HG03108 (cell line): Measurements from ENCODE around the gene FRMD3.

ENCODE experiments used
- ATAC-seq: cut with Tn5 transposase; IDR thresholded peaks from one replicate; pipeline ENCODE4 v1.9.1; 2021; ENCODE audit warnings: moderate library complexity; ENCODE audit not compliant: unreplicated experiment

Gene FRMD3

DNA sequence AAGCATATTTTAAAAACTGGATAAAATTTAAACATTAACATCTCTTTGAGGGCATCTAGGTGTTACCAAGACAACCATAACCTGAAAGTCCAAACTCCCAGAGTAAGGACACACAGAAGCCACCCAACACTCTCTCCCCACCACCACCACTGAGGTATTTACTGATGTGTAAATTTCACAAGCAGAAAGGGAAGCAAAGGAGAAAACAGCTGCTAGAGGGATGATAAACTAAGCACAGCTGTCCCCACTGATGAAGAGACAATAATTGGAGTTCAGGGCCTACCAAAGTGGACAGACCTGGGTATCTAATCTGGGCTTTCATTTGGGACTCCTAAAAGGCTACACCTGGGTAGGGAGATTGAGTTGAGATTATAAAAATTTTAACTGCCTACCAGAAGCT, 63.6 kb downstream of the FRMD3 start:
- no peak for ATAC-seq

DNA sequence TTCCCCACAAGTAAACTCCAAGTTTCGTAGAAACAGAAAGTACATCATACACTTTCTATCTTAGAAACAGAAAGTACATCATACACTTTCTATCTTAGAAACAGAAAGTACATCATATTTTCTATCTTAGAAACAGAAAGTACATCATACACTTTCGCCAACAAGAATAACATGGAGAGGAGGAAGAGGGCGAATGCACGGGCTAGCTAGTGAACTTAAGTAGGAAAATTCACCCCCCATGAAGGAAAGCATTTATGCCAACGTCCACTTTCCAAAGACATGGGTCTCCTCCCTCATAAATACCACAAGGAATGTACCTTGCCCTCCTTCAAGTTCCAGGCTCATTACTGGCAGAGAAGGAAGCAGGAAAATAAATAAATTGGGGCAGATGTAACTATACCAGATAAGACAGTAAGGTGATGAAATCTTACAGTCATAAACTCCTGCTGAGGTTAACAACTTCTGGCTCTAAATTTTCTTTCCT, 64.7 kb downstream of the FRMD3 start:
- ATAC-seq: peak; percentile 92

GRCh38 chr9:83472764-83473163, 65.4 kb downstream of the FRMD3 start:
- ATAC-seq: no peak

- no peak for ATAC-seq
These were observed 66.0 kb downstream of the FRMD3 start for GRCh38 chr9:83472221-83472665.

GRCh38 chr9:83471241-83471640, 67.0 kb downstream of the FRMD3 start:
- ATAC-seq: no peak

DNA sequence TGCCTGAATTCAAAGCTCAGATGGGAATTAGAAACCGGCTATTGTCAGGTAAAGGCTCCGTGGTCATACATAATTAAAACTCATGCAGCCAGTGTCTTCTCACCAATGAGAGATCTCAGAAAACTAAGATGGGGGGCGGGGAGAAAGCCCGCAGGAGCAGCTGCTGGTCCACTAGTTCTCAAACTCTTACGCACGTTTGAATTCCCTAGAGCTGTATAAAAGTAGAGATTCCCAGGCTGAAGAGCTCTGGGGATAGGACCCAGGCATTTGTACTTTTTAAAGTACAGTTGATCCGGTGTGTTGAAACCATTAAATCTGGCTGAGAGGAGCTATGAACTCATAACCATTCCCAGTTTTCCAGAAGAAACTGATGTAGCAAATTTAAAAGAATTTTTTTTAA, 68.5 kb downstream of the FRMD3 start:
- ATAC-seq: no peak

- ATAC-seq: no peak
These were observed 69.4 kb downstream of the FRMD3 start for GRCh38 chr9:83468821-83469220.

DNA sequence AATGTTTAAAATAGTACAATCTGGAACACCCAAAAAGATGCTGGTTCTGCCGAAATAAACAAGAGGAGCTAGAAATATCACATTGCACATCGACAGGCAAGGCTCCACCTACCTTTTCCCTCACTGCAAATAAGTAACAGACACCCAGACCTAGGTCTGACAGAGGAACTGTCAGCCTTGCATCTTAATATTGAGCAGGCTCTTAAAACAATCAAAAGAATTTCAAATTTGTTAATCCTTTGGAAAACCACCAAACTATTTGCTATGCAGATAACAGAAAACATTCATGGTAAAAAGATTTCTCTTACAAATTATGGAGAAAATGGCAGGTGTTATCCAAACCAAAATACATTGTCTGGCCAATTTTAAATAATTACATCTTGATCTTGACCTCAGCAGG, 71.3 kb downstream of the FRMD3 start:
- no peak for ATAC-seq

DNA sequence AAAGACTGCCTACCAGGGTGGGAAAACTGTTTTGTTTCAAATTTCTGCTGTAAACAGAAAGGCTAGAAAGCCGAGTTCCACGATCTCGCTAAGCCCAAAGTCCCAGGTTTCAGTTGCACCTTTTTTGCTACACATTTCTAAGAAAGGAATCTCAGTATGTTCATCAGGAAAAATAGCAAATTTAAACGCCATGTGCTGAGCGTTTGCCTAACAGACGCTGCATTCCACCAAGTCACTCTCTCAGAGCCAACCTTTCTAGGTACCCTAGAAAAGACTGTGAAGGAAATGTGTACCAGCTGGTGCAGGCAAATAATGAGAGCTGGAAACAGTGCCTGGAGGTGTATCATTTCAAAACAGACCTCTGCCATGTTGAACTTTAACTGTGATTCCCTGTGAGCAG, 71.8 kb downstream of the FRMD3 start:
- no peak for ATAC-seq

DNA sequence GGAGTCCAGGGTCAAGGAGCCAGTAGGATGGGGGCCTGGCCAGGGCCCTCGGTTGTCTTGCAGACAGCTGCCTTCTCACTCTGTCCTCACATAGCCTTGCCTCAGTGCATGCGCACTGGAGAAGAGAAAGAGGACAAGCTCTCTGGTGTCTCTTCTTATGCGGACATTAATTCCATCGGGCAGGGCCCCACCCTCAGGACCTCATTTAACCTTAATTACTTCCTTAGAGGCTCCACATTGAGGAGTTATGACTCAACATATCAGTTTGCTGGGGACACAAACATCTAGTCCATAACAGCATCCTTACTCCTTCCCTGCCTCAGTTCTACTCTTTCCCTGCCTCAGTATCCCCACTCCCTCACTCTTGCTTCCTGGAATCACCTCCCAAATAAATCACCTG, 78.4 kb downstream of the FRMD3 start:
- no peak for ATAC-seq

- no peak for ATAC-seq
These were observed 79.7 kb downstream of the FRMD3 start for GRCh38 chr9:83458530-83458929.

DNA sequence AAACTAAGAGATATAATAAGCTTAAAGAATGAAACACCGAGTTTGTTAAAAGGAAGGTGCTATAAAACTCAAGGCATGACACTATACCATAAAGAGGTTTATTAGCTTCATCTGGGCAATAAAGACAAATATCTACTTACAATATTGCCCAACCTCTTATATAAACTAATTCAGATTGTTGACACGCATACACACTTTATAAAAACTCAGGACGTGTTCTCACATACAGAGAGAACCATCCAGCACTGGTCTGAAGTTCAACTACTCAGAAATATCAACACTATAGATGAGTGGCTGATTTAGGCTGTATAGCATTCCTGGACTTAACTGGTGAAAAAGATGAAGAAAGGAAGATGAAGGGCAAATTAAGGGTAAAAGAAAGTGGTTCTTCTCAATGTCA, 81.2 kb downstream of the FRMD3 start:
- no peak for ATAC-seq

DNA sequence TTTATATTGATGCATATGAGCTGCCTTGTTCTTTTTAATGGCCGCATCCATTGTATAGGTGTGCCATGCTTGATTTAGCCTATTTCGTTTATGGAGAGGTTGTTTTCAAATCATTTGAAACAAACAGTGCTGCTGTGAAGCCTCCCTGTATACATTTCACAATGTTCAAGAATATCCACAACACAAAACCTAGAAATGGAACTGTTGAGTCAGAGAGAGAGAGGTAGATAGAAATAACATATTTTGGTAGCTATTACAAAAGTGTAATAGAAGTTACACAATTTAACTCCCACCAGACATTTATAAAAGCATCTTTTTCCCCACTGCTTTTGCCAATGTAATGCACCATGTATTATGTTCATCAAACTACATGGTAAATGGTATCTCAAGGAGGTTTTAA, 82.0 kb downstream of the FRMD3 start:
- ATAC-seq: no peak

DNA sequence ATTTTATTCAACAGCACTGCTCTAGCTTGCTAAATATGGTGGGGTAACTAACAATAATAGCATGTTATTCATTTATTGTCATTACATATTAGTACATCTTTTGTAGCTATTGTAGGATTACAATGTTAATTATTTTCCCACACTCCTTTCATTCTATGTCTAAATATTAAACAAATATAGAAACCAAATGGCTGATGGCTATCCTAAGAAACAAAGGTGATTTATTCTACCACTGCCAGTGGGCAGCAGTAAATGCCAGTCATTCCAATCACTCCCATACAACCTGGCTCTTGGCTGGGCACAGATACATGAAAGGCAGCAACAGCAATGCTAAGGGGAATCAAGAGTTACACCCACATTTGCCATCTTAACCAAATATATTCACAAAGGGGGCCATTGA, 84.1 kb downstream of the FRMD3 start:
- ATAC-seq: no peak

- ATAC-seq: no peak
These were observed 86.9 kb downstream of the FRMD3 start for GRCh38 chr9:83451308-83451707.

DNA sequence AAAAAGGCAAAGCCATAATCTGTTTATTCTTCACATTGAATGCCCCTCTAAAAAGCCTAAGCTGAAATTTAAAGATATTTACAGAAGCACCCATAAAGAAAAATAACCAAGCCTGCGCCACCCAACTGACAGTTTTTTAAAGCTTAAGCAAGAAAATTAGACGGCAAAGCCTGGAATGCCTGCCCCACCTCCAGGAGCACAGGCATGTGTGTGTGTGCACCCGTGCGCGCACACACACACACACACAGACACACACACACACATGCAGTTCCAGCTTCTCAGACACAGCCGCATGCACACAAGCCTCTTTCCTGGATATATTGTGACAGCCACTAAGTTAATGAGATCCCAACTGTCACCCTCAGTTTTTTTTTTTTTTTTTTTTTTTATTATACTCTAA, 88.2 kb downstream of the FRMD3 start:
- no peak for ATAC-seq

GRCh38 chr9:83449166-83449565, 89.0 kb downstream of the FRMD3 start:
- no peak for ATAC-seq

DNA sequence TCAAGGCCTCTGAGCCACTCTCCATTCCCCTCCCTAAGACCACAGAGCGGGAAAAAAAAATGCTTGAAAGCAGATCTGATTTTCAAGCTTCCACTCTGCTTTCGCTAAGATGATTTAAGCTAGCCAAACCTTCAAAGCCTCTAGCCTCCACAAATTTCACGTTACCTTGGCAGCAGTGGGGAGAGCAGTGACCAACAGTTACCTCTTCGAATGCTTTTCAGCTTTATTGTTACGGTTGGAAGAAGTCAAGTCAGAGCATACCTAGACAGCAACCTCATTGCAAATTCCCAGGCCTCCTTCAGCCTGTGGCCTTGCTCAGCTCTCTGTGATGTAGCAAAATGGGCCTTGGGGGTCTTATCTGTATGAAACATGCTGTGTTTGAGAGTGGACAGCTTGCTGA, 89.6 kb downstream of the FRMD3 start:
- no peak for ATAC-seq

DNA sequence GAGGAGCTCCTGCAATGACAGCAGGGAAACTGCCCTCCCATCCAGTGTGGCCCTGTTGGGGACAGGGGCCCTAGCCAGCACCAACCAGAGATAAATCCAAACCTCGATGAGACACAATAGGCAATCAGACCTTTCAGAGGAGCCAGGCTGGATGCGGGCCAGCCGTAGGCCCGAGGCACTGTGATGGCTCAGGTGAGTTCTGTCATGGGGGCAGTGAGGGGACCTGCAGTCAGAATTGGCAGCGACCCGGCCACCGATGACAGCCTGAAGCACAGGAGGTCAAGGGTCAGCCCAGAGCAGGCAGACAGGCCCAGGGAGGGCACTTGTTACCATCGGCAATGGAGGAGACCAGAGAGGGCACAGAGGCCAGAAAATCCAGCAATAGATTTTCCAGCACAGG, 90.8 kb downstream of the FRMD3 start:
- no peak for ATAC-seq

- no peak for ATAC-seq
These were observed 92.4 kb downstream of the FRMD3 start for GRCh38 chr9:83445703-83446265.

- ATAC-seq: no peak
These were observed 94.1 kb downstream of the FRMD3 start for GRCh38 chr9:83444110-83444509.

- no peak for ATAC-seq
These were observed 96.8 kb downstream of the FRMD3 start for GRCh38 chr9:83441390-83441789.

DNA sequence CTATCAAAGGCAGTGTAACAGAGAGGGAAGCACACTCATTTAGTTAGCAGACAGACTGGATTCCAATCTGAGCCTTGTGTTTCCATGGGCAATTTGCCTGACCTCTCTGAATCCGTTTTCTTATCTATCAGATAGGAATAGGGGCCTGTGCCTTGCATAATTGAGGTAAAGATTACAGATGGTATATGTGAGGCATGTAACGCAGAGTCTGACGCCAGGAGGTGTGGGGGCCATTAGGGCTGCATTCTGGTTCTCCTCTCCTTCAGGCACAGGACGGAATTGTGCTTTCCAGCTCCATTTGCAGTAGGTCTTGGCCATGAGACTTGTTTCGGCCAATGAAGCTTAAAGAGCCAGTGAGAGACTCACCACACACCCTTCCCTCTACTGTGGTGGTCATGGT, 97.6 kb downstream of the FRMD3 start:
- ATAC-seq: no peak
